T-cell (primary cell): ENCODE data around the gene LZTR1. TPM values are rescaled to one million over a fixed set of nuclear protein-coding genes. Genes with fewer than 3 reads are reported as not detected.

Source experiments
- ATAC-seq, 4 experiments: fragments of 200-7000 bp in 3 of 4; fragments of 150-1000 bp in 1 of 4; cut with Tn5 transposase; replicated peaks in 1 of 4; 1 replicate in 3 of 4; 2 replicates in 1 of 4; pipeline ENCODE4 v1.10.0; 2021; ENCODE audit warnings: moderate library complexity in 3 of 4, mild to moderate bottlenecking in 2 of 4, moderate number of reproducible peaks in 1 of 4
- CTCF ChIA-PET, 2 donors: fragments of 300-600 bp; sonication (Branson Sonifier 250); formaldehyde crosslinking; loops; one replicate each; lab custom pipeline; 2022; ENCODE audit warnings: antibody characterized with exemption in 2 of 2; lab: Charles Lee
- POLR2A ChIA-PET, 2 donors: fragments of 300-600 bp; sonication (Branson Sonifier 250); formaldehyde crosslinking; loops; one replicate each; lab custom pipeline; 2022; ENCODE audit warnings: antibody characterized with exemption in 2 of 2; lab: Charles Lee
- DNase-seq, 35 experiments: peaks; one replicate each; pipeline versions ENCODE4 v3.0.0 to v3.0.0-alpha.2; 2013 to 2023
- H3K27ac ChIP-seq: one replicate; pipeline ENCODE4 v1.5.1; 2013; ENCODE audit warnings: low read length
- H3K27me3 ChIP-seq, 2 experiments: replicated peaks in 1 of 2; 1 replicate in 1 of 2; 2 replicates in 1 of 2; pipeline versions ENCODE4 v1.6.1 to v1.7.0; 2013; ENCODE audit warnings: low read length in 1 of 2, mixed read lengths in 1 of 2; ENCODE audit not compliant: control insufficient read depth in 2 of 2, insufficient read depth in 2 of 2; ENCODE audit errors: extremely low read depth in 1 of 2
- H3K36me3 ChIP-seq, 2 donors: 1 replicate in 1 of 2; 2 replicates in 1 of 2; pipeline versions ENCODE4 v1.6.1 to v1.7.0; 2013; ENCODE audit warnings: low read length in 1 of 2; ENCODE audit not compliant: control insufficient read depth in 2 of 2, insufficient read depth in 1 of 2; ENCODE audit errors: extremely low read depth in 1 of 2
- H3K4me1 ChIP-seq, 2 experiments: 1 replicate in 1 of 2; 2 replicates in 1 of 2; pipeline versions ENCODE4 v1.6.1 to v1.7.0; 2013; ENCODE audit warnings: low read length in 2 of 2, mixed read lengths in 1 of 2; ENCODE audit not compliant: insufficient read depth in 2 of 2, control insufficient read depth in 1 of 2; ENCODE audit errors: extremely low read depth in 1 of 2
- H3K4me3 ChIP-seq, 2 donors: 1 replicate in 1 of 2; 2 replicates in 1 of 2; pipeline versions ENCODE4 v1.5.1 to v1.7.0; 2013; ENCODE audit warnings: mild to moderate bottlenecking in 2 of 2, low read length in 1 of 2, moderate library complexity in 1 of 2; ENCODE audit not compliant: control insufficient read depth in 1 of 2; ENCODE audit errors: extremely low read depth in 1 of 2
- H3K9me3 ChIP-seq: 2 replicates; pipeline ENCODE4 v1.7.0; 2013
- H3K27ac Mint-ChIP-seq, 2 donors: one replicate each; pipeline ENCODE4 v1.8.0; 2020 to 2021; ENCODE audit warnings: mild to moderate bottlenecking in 2 of 2, mixed read lengths in 2 of 2
- H3K27me3 Mint-ChIP-seq, 2 donors: one replicate each; pipeline ENCODE4 v1.8.0; 2021 to 2022; ENCODE audit warnings: mixed read lengths in 2 of 2
- H3K36me3 Mint-ChIP-seq: one replicate; pipeline ENCODE4 v1.8.0; 2021; ENCODE audit warnings: mixed read lengths
- H3K4me1 Mint-ChIP-seq, 3 donors: one replicate each; pipeline ENCODE4 v1.8.0; 2020 to 2022; ENCODE audit warnings: mixed read lengths in 3 of 3, mild to moderate bottlenecking in 1 of 3
- H3K4me3 Mint-ChIP-seq, 3 donors: one replicate each; pipeline ENCODE4 v1.8.0; 2020 to 2022; ENCODE audit warnings: mild to moderate bottlenecking in 3 of 3, mixed read lengths in 3 of 3, moderate library complexity in 3 of 3
- H3K9me3 Mint-ChIP-seq, 3 donors: one replicate each; pipeline ENCODE4 v1.8.0; 2020 to 2022; ENCODE audit warnings: mixed read lengths in 3 of 3
- WGBS: methylation state at CpG from one replicate; pipeline ENCODE4 v1.1.5; 2013; ENCODE audit warnings: missing lambda C conversion rate; ENCODE audit not compliant: insufficient coverage; 5-methylcytosine and 5-hydroxymethylcytosine counted together
- total RNA-seq, 35 experiments: library from RNA in 6 of 35; stranded (reverse) in 6 of 35; fragments of 120-200 nt in 1 of 35; gene quantifications; one replicate each; pipeline versions ENCODE4 v1.2.1 to v1.2.4 and lab custom pipeline; 2013 to 2026

Gene LZTR1
- total RNA-seq, 5 donors from 2014 or later (not counting 1 experiment from before 2014, with no cell fraction given) = 57.1 to 118 (median 105) TPM

- DNase-seq (no peak), ATAC-seq (peak in 3 of 4 experiments; percentile 14 to 31 (median 27))
- H3K27ac ChIP-seq = no peak overlapping the region
- H3K27me3 ChIP-seq = peaks cover 2 to 57% of the 10 kb centered on the region in 2 experiments
- H3K36me3 ChIP-seq = no peaks in the 10 kb centered on the region
- H3K4me3 Mint-ChIP-seq = peak overlapping the region; percentile 71 to 80 (median 73)
- peaks cover 12 to 17% (median 12%) of the 10 kb centered on the region in 3 donors for H3K4me1 Mint-ChIP-seq
- H3K36me3 Mint-ChIP-seq = no peaks in the 10 kb centered on the region
- peaks cover 17 to 24% of the 10 kb centered on the region in 2 donors for H3K27me3 Mint-ChIP-seq
- POLR2A ChIA-PET = interaction anchor here in 1 of 2 donors (0.5 kb wide), 1 partner anchor 881 kb away, joined by 3 read pairs; no protein-coding TSS in a partner anchor
- H3K4me1 ChIP-seq = peaks cover 2 to 20% of the 10 kb centered on the region in 2 experiments
- WGBS = 88% methylated on average over 1 of the region's 6 CpGs
- H3K4me3 ChIP-seq = peak overlapping the region; percentile 24 to 59
- no peaks in the 10 kb centered on the region for H3K9me3 ChIP-seq
- peak overlapping the region in 1 of 2 donors; percentile 66 for H3K27ac Mint-ChIP-seq
- no peaks in the 10 kb centered on the region for H3K9me3 Mint-ChIP-seq
- CTCF ChIA-PET = no interaction called here
These were observed 17.9 kb upstream of the LZTR1 start for GRCh38 chr22:20964090-20964798.

- CTCF ChIA-PET = no interaction called here
- DNase-seq (no peak), ATAC-seq (no peak)
- peak overlapping the region; percentile 24 to 59 for H3K4me3 ChIP-seq
- peaks cover 2 to 20% of the 10 kb centered on the region in 2 experiments for H3K4me1 ChIP-seq
- H3K27ac ChIP-seq = no peak overlapping the region
- no peaks in the 10 kb centered on the region for H3K9me3 ChIP-seq
- POLR2A ChIA-PET = no interaction called here
- Mint-ChIP-seq H3K27ac (peak overlapping the region in 1 of 2 donors; percentile 66), H3K27me3 (peaks cover 17 to 24% of the 10 kb centered on the region in 2 donors), H3K36me3 (no peaks in the 10 kb centered on the region), H3K4me3 (peak overlapping the region; percentile 71 to 80 (median 73)), H3K4me1 (peaks cover 12 to 17% (median 12%) of the 10 kb centered on the region in 3 donors), H3K9me3 (no peaks in the 10 kb centered on the region)
- 2% methylated on average over 27 of the region's 28 CpGs for WGBS
- H3K27me3 ChIP-seq = peaks cover 2 to 53% of the 10 kb centered on the region in 2 experiments
- no peaks in the 10 kb centered on the region for H3K36me3 ChIP-seq
These were observed 17.3 kb upstream of the LZTR1 start for GRCh38 chr22:20964799-20965103.

- H3K36me3 ChIP-seq = no peaks in the 10 kb centered on the region
- peak overlapping the region; percentile 12 to 51 for H3K4me3 ChIP-seq
- Mint-ChIP-seq H3K27ac (no peak overlapping the region), H3K4me1 (peaks cover 12 to 17% (median 12%) of the 10 kb centered on the region in 3 donors), H3K4me3 (peak overlapping the region; percentile 47 to 80 (median 61)), H3K36me3 (no peaks in the 10 kb centered on the region), H3K9me3 (no peaks in the 10 kb centered on the region), H3K27me3 (peaks cover 13 to 19% of the 10 kb centered on the region in 2 donors)
- peaks cover 2 to 20% of the 10 kb centered on the region in 2 experiments for H3K4me1 ChIP-seq
- H3K27me3 ChIP-seq = peaks cover 2 to 48% of the 10 kb centered on the region in 2 experiments
- H3K27ac ChIP-seq = no peak overlapping the region
- no peaks in the 10 kb centered on the region for H3K9me3 ChIP-seq
- DNase-seq (peak in 1 of 35 experiments; percentile 26), ATAC-seq (peak; percentile 33 to 66 (median 57))
- POLR2A ChIA-PET = no interaction called here
- CTCF ChIA-PET = no interaction called here
- WGBS = 15% methylated on average over 58 of the region's 65 CpGs
These were observed 16.8 kb upstream of the LZTR1 start for GRCh38 chr22:20965104-20965887.

- H3K27me3 ChIP-seq = peaks cover 2 to 44% of the 10 kb centered on the region in 2 experiments
- H3K36me3 Mint-ChIP-seq = no peaks in the 10 kb centered on the region
- peak overlapping the region; percentile 47 to 61 (median 49) for H3K4me3 Mint-ChIP-seq
- ATAC-seq = no peak
- ChIA-PET CTCF (no interaction called here), POLR2A (interaction anchor here in 1 of 2 donors (0.5 kb wide), 1 partner anchor 46 kb away, joined by 4 read pairs; no protein-coding TSS in a partner anchor)
- peaks cover 12 to 17% (median 12%) of the 10 kb centered on the region in 3 donors for H3K4me1 Mint-ChIP-seq
- no peaks in the 10 kb centered on the region for H3K36me3 ChIP-seq
- H3K4me1 ChIP-seq = peaks cover 2 to 20% of the 10 kb centered on the region in 2 experiments
- no peaks in the 10 kb centered on the region for H3K9me3 Mint-ChIP-seq
- no peak overlapping the region for H3K27ac Mint-ChIP-seq
- peaks cover 8 to 14% of the 10 kb centered on the region in 2 donors for H3K27me3 Mint-ChIP-seq
- no peak overlapping the region for H3K27ac ChIP-seq
- no peak for DNase-seq
- no peaks in the 10 kb centered on the region for H3K9me3 ChIP-seq
- no peak overlapping the region for H3K4me3 ChIP-seq
- 85% methylated on average over 12 of the region's 13 CpGs for WGBS
These were observed 15.9 kb upstream of the LZTR1 start for GRCh38 chr22:20965888-20966855.

GRCh38 chr22:20966883-20967696 lies 15.0 kb upstream of the LZTR1 start, which contains the start of gene AIFM3:
AIFM3 (plus strand) TSS chr22:20967255; CDS start chr22:20967945, 690 bp downstream.
- H3K4me1 Mint-ChIP-seq = peaks cover 9 to 12% (median 12%) of the 10 kb centered on the region in 3 donors
- H3K4me3 Mint-ChIP-seq = peak within 1 kb of the TSS in 1 of 3 donors; percentile 49
- H3K27me3 Mint-ChIP-seq = peaks cover 8 to 11% of the 10 kb centered on the region in 2 donors
- 89% methylated on average over 13 of the region's 22 CpGs for WGBS
- H3K27ac ChIP-seq = no peak within 1 kb of the TSS
- no peaks in the 10 kb centered on the region for H3K9me3 ChIP-seq
- ATAC-seq (no peak), DNase-seq (no peak)
- H3K36me3 Mint-ChIP-seq = no peaks in the 10 kb centered on the region
- CTCF ChIA-PET = interaction anchor here in 1 of 2 donors (0.6 kb wide), 1 partner anchor 60 kb away, joined by 5 read pairs; no protein-coding TSS in a partner anchor
- H3K27ac Mint-ChIP-seq = no peak within 1 kb of the TSS
- H3K27me3 ChIP-seq = peaks cover 2 to 37% of the 10 kb centered on the region in 2 experiments
- H3K9me3 Mint-ChIP-seq = no peaks in the 10 kb centered on the region
- H3K4me3 ChIP-seq = no peak within 1 kb of the TSS
- no peaks in the 10 kb centered on the region for H3K36me3 ChIP-seq
- POLR2A ChIA-PET = no interaction called here
- H3K4me1 ChIP-seq = peaks cover 2 to 20% of the 10 kb centered on the region in 2 experiments
